Measurements from ENCODE around the gene SUPT3H.
"Not testable (repeated sequence)": the region's sequence is repeated elsewhere in the genome, so short reads cannot be mapped to it uniquely, and the experiment has no call there.

SUPT3H gene

GRCh38 chr6:45174045-45174444 is 203.7 kb downstream of the SUPT3H start:
- no peak for DNase-seq (ENCODE audit: low spot score)

- no peak for DNase-seq (ENCODE audit: low spot score)
These were observed 206.4 kb downstream of the SUPT3H start for GRCh38 chr6:45171380-45171779.

GRCh38 chr6:45170309-45170708 is 207.4 kb downstream of the SUPT3H start:
- no peak for DNase-seq (ENCODE audit: low spot score)

- no peak for DNase-seq (ENCODE audit: low spot score)
These were observed 207.9 kb downstream of the SUPT3H start for GRCh38 chr6:45169815-45170214.

DNA sequence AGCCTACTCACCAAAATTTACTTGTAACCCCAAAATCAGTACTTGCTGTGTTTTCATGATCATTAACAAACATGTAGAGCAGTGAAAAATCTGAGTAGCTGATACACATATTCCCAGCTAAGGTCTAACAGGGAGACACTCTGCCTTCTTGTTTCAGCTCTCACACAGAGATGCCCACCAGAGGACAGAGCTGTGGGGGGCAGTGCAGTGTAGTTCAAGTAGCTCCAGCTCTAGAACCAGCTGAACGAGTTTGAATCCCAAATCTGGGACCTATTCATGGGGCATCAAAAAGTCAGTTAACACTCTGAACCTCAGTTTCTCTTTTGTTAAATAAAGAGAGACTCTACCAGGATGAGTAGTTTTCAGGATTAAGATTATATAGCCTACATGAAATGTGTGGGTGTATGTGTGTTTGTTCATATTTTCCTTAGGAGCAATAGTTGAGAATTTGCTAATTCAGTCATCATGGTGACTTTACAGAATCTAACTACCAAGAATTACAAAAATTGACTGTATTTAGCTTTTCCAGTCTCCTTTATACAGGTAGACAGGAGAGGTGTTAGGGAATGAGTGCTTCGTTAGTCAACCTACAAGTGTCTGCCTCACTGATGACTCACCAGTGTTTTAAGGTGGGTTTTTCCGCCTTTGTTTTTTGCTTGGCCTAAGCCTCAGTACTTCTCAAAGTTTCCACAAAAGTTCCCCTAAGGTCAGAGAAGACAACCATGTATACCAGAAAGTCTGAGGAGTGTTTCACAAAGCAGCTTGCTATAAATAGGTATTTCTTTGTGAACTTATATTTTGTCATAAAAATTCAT is 213.6 kb downstream of the SUPT3H start:
- DNase-seq (ENCODE audit: low spot score), result no peak

DNA sequence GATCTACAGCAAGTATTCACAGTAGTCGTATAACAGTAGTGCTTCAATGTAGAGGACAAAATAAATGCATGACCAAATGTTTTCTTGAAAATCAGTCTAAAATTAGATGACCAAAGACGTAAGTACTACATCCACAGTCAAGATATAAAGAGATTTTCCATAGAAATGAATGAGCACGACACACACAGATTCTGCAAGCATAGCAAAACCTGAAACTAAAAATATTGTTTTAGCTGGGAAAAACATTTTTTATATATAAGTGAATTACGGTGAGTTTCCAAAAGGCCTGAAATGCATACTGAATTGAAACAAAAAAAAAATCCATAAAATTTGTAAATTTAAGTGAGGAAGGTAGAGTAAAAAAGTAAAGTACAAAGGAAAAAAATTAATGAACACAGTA is 217.4 kb downstream of the SUPT3H start:
- DNase-seq (ENCODE audit: low spot score), result no peak

GRCh38 chr6:45156075-45156474 is 221.7 kb downstream of the SUPT3H start:
- peak; percentile 46 for DNase-seq (ENCODE audit: low spot score)

GRCh38 chr6:45155341-45155894 is 222.3 kb downstream of the SUPT3H start:
- DNase-seq (ENCODE audit: low spot score), result no peak

DNA sequence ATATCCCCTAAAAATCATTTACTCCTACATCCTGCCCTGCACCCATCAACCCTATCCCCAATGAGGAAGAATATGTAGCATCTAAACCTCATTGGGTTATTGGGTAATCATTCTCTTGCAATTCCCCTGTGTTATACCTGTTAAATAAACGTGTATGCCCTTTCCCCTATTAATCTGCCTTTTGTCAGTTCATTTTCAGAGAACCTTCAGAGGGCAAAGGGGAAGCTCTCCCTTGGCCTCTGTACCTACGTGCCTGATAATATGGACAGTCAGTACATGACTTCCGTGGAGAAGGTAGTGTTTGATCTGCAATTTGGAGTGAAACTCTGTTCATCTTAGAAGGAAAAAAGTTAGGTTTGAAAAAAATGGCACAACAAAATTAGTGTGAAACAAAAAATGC is 223.1 kb downstream of the SUPT3H start:
- no peak for DNase-seq (ENCODE audit: low spot score)

DNA sequence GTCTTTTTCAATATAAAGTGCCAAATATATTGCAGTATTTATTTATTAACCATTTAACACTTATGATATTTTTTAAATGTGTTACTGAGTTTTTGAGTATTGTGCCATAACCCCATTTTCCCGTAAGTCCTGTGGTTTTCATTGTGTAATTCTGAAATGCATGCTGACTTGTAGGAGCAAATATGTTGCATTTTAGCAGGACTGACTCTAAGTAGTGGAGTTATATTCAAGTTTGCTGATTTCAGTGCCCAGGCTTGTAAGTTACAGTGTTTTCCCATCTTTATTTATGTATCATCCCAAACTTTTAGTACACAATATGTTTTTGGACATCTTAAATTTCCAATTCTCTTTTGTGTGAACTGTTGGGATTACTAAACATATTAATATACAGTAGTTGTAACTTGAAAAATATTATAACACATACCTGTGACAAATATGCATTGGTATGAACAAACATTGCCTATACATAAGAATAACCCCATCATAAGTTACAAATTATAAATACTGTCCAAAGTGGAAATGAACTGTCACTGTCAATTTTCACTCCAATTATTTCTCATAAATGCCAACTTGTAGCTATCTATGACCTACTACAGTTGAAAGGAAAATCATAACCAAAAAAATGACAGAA is 228.9 kb downstream of the SUPT3H start:
- no peak for DNase-seq (ENCODE audit: low spot score)

GRCh38 chr6:45148278-45148677 is 229.5 kb downstream of the SUPT3H start:
- DNase-seq (ENCODE audit: low spot score), result no peak

- DNase-seq (ENCODE audit: low spot score), result not testable (repeated sequence)
These were observed 232.1 kb downstream of the SUPT3H start for GRCh38 chr6:45145658-45146057.

DNA sequence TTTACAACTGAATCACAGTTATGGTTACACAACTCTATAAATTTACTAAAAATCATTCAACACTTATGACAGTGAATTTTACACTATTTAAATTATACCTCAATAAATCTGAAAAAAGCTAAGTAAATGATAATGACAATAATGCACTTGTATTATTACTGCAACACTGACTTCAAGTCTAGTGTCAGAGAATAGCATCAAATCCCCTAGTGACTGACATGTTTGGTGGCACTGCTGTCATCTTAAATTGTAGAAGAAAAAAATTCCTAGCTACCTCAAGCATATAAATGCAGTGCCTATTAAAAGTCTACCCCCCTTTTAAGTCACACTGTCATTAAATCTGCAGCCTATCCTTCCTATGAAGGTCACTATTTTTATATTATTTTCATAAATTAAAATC is 239.0 kb downstream of the SUPT3H start:
- no peak for DNase-seq (ENCODE audit: low spot score)

DNA sequence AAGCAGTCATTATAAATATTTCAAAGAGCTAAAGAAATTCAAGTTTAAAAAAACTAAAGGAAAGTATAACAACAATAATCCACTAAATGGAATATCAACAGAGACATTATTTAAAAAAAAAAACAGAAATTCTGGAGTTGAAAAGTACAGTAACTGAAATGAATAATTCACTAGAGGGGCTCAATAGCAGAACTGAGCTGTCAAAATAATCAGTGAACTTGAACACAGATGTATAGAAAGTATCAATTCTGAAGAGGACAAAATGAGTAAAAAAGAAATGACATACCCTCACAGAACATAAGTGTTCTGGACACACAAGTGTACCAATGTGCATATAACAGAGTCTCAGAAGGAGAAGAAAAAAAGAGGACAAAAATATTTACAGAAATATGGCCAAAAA is 241.2 kb downstream of the SUPT3H start:
- DNase-seq (ENCODE audit: low spot score), result no peak

GRCh38 chr6:45132658-45133294 is 245.0 kb downstream of the SUPT3H start:
- no peak for DNase-seq (ENCODE audit: low spot score)

- DNase-seq (ENCODE audit: low spot score), result no peak
These were observed 245.7 kb downstream of the SUPT3H start for GRCh38 chr6:45132059-45132458.

- no peak for DNase-seq (ENCODE audit: low spot score)
These were observed 248.7 kb downstream of the SUPT3H start for GRCh38 chr6:45129051-45129450.

- no peak for DNase-seq (ENCODE audit: low spot score)
These were observed 250.5 kb downstream of the SUPT3H start for GRCh38 chr6:45127185-45127584.

GRCh38 chr6:45126033-45126432 is 251.7 kb downstream of the SUPT3H start:
- no peak for DNase-seq (ENCODE audit: low spot score)

DNA sequence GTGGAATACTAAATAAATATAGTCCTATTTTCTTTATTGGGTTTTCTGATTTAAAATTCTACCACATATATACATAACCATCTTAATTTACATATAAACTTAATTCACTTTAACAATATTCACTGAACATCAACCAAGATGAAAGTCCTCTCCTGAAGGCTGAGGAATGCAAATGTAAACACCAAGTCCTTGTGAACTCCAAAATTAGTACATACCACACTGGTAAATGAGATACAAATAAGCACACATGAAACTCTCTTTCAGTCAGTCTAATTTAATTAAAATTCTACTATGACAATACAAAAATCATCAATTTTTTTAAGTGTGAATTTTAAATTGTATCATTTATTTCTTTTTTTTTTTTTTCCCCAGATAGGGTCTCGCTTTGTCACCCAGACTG is 254.7 kb downstream of the SUPT3H start:
- no peak for DNase-seq (ENCODE audit: low spot score)

GRCh38 chr6:45118754-45119153 is 259.0 kb downstream of the SUPT3H start:
- no peak for DNase-seq (ENCODE audit: low spot score)

GRCh38 chr6:45116714-45117410 is 260.9 kb downstream of the SUPT3H start:
- no peak for DNase-seq (ENCODE audit: low spot score)
